ENCODE measurements around the gene ZNF787.

- TF ChIP-seq CTCF (IDR thresholded peaks at IDR 0.05; ENCODE audit: low read length) (no peak), EZH2 (IDR thresholded peaks at IDR 0.05; ENCODE audit: borderline replicate concordance, low read length) (no peak)
These were observed 15.3 kb upstream of the ZNF787 start for GRCh38 chr19:56136362-56136761.

All from OCI-LY1 (cell line).